ENCODE measurements around the gene MACROH2A1. TPM values are rescaled to one million over a fixed set of nuclear protein-coding genes. Genes with fewer than 3 reads are reported as not detected.
"Not testable (repeated sequence)": the region's sequence is repeated elsewhere in the genome, so short reads cannot be mapped to it uniquely, and the experiment has no call there.

The MACROH2A1 gene
- total RNA-seq, 1 donor from 2014 or later = 181 TPM

DNA sequence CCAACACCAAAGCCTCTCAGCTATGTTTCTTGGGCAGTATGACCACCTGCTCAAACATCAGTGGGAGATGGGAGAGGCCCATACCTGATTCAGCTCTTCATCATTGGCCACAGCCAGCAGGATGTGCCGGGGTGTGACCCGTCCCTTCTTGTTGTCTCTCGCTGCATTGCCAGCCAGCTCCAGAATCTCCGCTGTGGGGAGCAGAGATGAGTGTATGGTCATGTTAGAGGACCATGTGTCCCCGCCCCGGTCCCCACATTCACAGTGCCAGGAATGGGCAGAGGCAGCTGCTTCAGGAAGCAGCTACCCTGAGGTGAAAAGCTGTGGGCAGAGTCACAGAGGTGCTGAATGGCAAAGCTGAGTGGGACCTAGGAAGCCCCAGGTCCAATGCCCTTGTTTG lies 29.1 kb downstream of the MACROH2A1 start:
- Mint-ChIP-seq H3K4me1 (ENCODE audit: unreplicated experiment) (peaks cover 12% of the 10 kb centered on the region), H3K9me3 (ENCODE audit: unreplicated experiment) (no peaks in the 10 kb centered on the region), H3K27me3 (ENCODE audit: unreplicated experiment) (peaks cover under 1% of the 10 kb centered on the region), H3K4me3 (ENCODE audit: unreplicated experiment) (no peak overlapping the region), H3K27ac (ENCODE audit: unreplicated experiment) (no peak overlapping the region), H3K36me3 (ENCODE audit: low read depth, unreplicated experiment) (peaks cover 14% of the 10 kb centered on the region)
- TF ChIP-seq, protein P1, sequence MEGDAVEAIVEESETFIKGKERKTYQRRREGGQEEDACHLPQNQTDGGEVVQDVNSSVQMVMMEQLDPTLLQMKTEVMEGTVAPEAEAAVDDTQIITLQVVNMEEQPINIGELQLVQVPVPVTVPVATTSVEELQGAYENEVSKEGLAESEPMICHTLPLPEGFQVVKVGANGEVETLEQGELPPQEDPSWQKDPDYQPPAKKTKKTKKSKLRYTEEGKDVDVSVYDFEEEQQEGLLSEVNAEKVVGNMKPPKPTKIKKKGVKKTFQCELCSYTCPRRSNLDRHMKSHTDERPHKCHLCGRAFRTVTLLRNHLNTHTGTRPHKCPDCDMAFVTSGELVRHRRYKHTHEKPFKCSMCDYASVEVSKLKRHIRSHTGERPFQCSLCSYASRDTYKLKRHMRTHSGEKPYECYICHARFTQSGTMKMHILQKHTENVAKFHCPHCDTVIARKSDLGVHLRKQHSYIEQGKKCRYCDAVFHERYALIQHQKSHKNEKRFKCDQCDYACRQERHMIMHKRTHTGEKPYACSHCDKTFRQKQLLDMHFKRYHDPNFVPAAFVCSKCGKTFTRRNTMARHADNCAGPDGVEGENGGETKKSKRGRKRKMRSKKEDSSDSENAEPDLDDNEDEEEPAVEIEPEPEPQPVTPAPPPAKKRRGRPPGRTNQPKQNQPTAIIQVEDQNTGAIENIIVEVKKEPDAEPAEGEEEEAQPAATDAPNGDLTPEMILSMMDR (IDR thresholded peaks at IDR 0.05; ENCODE audit: unreplicated experiment) = no peak
- DNase-seq (ENCODE audit: low spot score) = no peak

DNA sequence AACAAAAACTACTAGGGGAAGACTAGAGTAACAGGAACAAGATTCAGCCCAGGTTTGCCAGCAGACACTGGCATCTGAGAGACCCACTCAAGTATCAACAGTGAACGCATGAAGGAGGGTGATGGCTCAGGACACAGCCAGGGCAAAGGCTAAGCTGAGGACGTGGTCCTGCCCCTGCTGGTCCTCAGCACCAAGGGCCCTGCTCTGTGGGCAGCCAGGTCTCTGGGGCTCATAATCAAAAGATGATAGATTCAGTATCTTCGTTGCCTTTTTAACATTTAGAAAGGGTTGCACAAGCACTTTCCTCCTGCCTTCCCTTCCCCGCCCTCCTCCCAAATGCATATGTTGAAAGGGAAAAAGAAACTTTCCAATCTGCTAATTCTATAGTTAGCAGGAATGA lies 31.5 kb downstream of the MACROH2A1 start:
- TF ChIP-seq, protein P1 (IDR thresholded peaks at IDR 0.05; ENCODE audit: unreplicated experiment) = no peak
- Mint-ChIP-seq H3K4me3 (ENCODE audit: unreplicated experiment) (no peak overlapping the region), H3K36me3 (ENCODE audit: low read depth, unreplicated experiment) (peaks cover 14% of the 10 kb centered on the region), H3K4me1 (ENCODE audit: unreplicated experiment) (peaks cover 2% of the 10 kb centered on the region), H3K27ac (ENCODE audit: unreplicated experiment) (no peak overlapping the region), H3K27me3 (ENCODE audit: unreplicated experiment) (no peaks in the 10 kb centered on the region), H3K9me3 (ENCODE audit: unreplicated experiment) (no peaks in the 10 kb centered on the region)
- no peak for DNase-seq (ENCODE audit: low spot score)

DNA sequence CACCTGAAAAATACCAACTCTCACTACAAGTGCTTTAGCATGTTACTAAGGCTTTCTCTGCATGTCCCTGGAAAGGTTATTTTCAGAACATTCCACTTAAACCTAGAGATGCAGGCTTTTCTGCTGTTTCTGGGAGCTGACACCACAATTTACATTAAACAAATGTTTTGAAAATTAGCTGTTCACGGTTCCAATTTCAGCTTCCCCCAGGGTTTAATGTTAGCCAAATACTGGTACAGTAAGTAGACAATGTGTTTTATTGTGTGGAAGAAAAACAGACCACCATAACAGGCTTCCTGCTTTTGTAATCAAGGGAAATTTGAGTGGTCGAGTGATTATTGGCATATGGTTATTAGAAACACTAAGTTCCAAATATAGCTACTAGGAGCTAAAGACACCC lies 32.0 kb downstream of the MACROH2A1 start:
- Mint-ChIP-seq H3K36me3 (ENCODE audit: low read depth, unreplicated experiment) (peaks cover 14% of the 10 kb centered on the region), H3K9me3 (ENCODE audit: unreplicated experiment) (no peaks in the 10 kb centered on the region), H3K4me1 (ENCODE audit: unreplicated experiment) (no peaks in the 10 kb centered on the region), H3K4me3 (ENCODE audit: unreplicated experiment) (no peak overlapping the region), H3K27ac (ENCODE audit: unreplicated experiment) (no peak overlapping the region), H3K27me3 (ENCODE audit: unreplicated experiment) (no peaks in the 10 kb centered on the region)
- TF ChIP-seq, protein P1 (IDR thresholded peaks at IDR 0.05; ENCODE audit: unreplicated experiment) = no peak
- no peak for DNase-seq (ENCODE audit: low spot score)

DNA sequence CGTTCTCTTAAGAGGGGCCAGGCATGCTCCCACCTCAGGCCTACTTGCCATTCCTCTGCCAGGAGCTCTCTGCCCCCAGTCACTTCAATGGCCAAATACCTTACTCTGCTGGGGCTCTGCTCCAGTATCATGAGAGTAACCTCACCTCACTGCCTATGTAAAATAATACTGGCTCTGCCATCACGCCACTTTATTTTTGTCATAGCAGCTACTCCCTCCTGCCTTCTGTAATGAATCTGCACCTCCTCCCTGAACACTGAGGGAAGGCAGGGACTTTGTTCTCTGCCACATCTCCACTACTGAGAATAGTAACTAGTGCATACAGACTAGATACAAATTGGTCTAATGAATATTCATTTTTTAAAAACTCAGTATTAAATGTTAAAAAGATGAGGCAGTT lies 33.8 kb downstream of the MACROH2A1 start:
- Mint-ChIP-seq H3K36me3 (ENCODE audit: low read depth, unreplicated experiment) (peaks cover 14% of the 10 kb centered on the region), H3K27me3 (ENCODE audit: unreplicated experiment) (no peaks in the 10 kb centered on the region), H3K27ac (ENCODE audit: unreplicated experiment) (no peak overlapping the region), H3K4me1 (ENCODE audit: unreplicated experiment) (no peaks in the 10 kb centered on the region), H3K9me3 (ENCODE audit: unreplicated experiment) (no peaks in the 10 kb centered on the region), H3K4me3 (ENCODE audit: unreplicated experiment) (no peak overlapping the region)
- DNase-seq (ENCODE audit: low spot score) = no peak
- TF ChIP-seq, protein P1 (IDR thresholded peaks at IDR 0.05; ENCODE audit: unreplicated experiment) = no peak

DNA sequence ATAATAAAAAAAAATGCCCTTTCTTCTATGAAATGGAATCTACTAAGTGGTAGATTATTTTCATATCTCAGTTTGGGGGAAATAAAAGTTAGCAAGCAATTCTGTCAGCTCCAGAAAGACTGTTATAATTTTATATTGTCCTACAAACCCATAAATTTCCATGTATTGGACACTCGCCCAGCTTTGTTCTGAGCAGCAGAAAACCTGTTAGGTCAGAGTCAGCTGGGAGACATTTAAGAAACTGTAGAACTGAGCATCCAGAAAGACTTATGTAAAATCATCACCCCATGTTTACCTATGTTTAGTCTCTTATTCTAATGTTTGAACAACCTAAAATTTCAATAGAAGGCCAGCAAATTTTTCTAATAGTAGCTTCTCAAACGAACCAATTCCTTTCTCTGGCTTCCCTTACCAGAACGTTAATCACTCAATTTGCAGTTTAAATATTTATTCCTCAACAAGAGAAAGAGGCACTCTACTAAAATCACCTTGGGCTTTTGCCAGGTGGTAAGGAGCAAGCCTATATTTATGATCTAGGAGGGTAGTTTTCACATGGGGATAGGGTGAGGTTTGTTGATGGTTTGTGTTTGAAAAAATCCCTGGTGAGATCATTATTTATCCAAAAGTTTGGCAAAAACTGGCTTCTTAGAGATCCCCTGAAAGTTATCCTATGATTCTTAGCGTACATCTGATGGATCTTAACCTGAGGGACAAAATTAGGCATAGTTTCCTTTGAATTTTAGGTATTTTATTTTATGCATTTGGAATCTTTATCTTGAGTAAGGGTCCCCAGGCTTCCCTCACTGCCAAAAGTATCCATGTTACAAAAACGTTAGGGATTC lies 34.4 kb downstream of the MACROH2A1 start:
- no peak for DNase-seq (ENCODE audit: low spot score)
- H3K4me3 Mint-ChIP-seq (ENCODE audit: unreplicated experiment) = no peak overlapping the region
- peaks cover 14% of the 10 kb centered on the region for H3K36me3 Mint-ChIP-seq (ENCODE audit: low read depth, unreplicated experiment)
- no peaks in the 10 kb centered on the region for H3K4me1 Mint-ChIP-seq (ENCODE audit: unreplicated experiment)
- no peak overlapping the region for H3K27ac Mint-ChIP-seq (ENCODE audit: unreplicated experiment)
- TF ChIP-seq, protein P1 (IDR thresholded peaks at IDR 0.05; ENCODE audit: unreplicated experiment) = no peak
- no peaks in the 10 kb centered on the region for H3K9me3 Mint-ChIP-seq (ENCODE audit: unreplicated experiment)
- H3K27me3 Mint-ChIP-seq (ENCODE audit: unreplicated experiment) = no peaks in the 10 kb centered on the region

DNA sequence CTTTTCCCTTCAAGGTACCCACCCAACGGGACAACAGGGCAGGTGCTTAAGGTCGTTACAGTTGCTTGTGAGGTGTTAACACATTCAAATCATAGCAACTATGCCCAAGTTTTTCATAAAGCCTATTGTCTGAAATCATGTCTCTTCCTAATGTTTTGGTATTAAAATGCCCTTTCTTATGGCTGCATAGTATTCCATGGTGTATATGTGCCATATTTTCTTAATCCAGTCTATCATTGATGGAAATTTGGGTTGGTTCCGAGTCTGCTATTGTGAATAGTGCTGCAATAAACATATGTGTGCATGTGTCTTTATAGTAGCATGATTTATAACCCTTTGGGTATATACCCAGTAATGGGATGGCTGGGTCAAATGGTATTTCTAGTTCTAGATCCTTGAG lies 35.7 kb downstream of the MACROH2A1 start:
- H3K27ac Mint-ChIP-seq (ENCODE audit: unreplicated experiment); H3K27me3 Mint-ChIP-seq (ENCODE audit: unreplicated experiment); H3K9me3 Mint-ChIP-seq (ENCODE audit: unreplicated experiment); H3K4me3 Mint-ChIP-seq (ENCODE audit: unreplicated experiment); H3K4me1 Mint-ChIP-seq (ENCODE audit: unreplicated experiment); DNase-seq (ENCODE audit: low spot score): not testable (repeated sequence)
- H3K36me3 Mint-ChIP-seq (ENCODE audit: low read depth, unreplicated experiment) = peaks cover 18% of the 10 kb centered on the region

Measured in endothelial cell (in vitro differentiated cells).